Neural cell (in vitro differentiated cells): ENCODE data around the gene ZBED2.

Experiments used
- EP300 ChIP-seq: fragments of 450-650 bp; conservative IDR thresholded peaks from 2 replicates; pipeline ENCODE4 v1.6.1; 2014; ENCODE audit warnings: antibody characterized with exemption, mild to moderate bottlenecking, moderate library complexity; ENCODE audit not compliant: poor library complexity, severe bottlenecking
- POLR2AphosphoS5 ChIP-seq: IDR thresholded peaks from 2 replicates; pipeline ENCODE4 v1.6.1; 2012
- RAD21 ChIP-seq: fragments of 450-650 bp; conservative IDR thresholded peaks from 2 replicates; pipeline ENCODE4 v1.6.1; 2014; ENCODE audit warnings: antibody characterized with exemption, mild to moderate bottlenecking, moderate library complexity
- TAF1 ChIP-seq: IDR thresholded peaks from 2 replicates; pipeline ENCODE4 v1.6.1; 2012; ENCODE audit warnings: low read depth
- TF ChIP-seq, protein P1 (sequence below): fragments of 450-650 bp; IDR thresholded peaks from 2 replicates; pipeline ENCODE4 v1.5.1; 2014; ENCODE audit warnings: antibody characterized with exemption, mild to moderate bottlenecking, moderate library complexity; ENCODE audit not compliant: poor library complexity, severe bottlenecking
- TF ChIP-seq, protein P2 (sequence below): IDR thresholded peaks from 2 replicates; pipeline ENCODE4 v1.6.1; 2012; ENCODE audit warnings: borderline replicate concordance

DNA sequence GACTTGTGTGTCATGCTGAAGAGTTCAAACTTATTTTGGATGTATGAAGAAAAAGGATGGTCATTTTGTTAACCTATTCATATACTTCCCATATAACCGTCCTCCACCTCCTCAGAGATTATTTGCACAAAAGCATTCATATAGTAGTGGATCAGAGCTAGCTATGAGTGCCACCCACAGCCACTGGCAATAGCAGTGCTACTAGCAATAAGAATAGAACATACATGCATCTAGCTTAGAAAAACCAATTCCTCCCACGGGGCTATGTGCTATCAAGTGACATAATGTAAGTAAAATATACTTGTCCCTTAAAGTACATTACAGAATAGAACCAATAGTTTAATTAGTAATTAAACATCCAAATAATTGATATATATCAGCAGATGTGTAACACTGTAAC lies 10.3 kb upstream of the ZBED2 start:
- TF ChIP-seq, protein P1, sequence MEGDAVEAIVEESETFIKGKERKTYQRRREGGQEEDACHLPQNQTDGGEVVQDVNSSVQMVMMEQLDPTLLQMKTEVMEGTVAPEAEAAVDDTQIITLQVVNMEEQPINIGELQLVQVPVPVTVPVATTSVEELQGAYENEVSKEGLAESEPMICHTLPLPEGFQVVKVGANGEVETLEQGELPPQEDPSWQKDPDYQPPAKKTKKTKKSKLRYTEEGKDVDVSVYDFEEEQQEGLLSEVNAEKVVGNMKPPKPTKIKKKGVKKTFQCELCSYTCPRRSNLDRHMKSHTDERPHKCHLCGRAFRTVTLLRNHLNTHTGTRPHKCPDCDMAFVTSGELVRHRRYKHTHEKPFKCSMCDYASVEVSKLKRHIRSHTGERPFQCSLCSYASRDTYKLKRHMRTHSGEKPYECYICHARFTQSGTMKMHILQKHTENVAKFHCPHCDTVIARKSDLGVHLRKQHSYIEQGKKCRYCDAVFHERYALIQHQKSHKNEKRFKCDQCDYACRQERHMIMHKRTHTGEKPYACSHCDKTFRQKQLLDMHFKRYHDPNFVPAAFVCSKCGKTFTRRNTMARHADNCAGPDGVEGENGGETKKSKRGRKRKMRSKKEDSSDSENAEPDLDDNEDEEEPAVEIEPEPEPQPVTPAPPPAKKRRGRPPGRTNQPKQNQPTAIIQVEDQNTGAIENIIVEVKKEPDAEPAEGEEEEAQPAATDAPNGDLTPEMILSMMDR = no peak
- TF ChIP-seq RAD21 (no peak), EP300 (no peak), TAF1 (no peak), POLR2AphosphoS5 (no peak)
- TF ChIP-seq, protein P2, sequence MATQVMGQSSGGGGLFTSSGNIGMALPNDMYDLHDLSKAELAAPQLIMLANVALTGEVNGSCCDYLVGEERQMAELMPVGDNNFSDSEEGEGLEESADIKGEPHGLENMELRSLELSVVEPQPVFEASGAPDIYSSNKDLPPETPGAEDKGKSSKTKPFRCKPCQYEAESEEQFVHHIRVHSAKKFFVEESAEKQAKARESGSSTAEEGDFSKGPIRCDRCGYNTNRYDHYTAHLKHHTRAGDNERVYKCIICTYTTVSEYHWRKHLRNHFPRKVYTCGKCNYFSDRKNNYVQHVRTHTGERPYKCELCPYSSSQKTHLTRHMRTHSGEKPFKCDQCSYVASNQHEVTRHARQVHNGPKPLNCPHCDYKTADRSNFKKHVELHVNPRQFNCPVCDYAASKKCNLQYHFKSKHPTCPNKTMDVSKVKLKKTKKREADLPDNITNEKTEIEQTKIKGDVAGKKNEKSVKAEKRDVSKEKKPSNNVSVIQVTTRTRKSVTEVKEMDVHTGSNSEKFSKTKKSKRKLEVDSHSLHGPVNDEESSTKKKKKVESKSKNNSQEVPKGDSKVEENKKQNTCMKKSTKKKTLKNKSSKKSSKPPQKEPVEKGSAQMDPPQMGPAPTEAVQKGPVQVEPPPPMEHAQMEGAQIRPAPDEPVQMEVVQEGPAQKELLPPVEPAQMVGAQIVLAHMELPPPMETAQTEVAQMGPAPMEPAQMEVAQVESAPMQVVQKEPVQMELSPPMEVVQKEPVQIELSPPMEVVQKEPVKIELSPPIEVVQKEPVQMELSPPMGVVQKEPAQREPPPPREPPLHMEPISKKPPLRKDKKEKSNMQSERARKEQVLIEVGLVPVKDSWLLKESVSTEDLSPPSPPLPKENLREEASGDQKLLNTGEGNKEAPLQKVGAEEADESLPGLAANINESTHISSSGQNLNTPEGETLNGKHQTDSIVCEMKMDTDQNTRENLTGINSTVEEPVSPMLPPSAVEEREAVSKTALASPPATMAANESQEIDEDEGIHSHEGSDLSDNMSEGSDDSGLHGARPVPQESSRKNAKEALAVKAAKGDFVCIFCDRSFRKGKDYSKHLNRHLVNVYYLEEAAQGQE = no peak
